BLaER1 (cell line): ENCODE measurements around the gene CTXN3.

Source experiments
- H3K27ac ChIP-seq: shearing (Covaris generic); formaldehyde crosslinking; 2 replicates; pipeline ENCODE4 v1.8.1; 2022
- H3K27me3 ChIP-seq: shearing (Covaris generic); formaldehyde crosslinking; 2 replicates; pipeline ENCODE4 v1.8.1; 2022
- H3K36me3 ChIP-seq: shearing (Covaris generic); formaldehyde crosslinking; 2 replicates; pipeline ENCODE4 v1.8.1; 2022
- H3K4me1 ChIP-seq: shearing (Covaris generic); formaldehyde crosslinking; 2 replicates; pipeline ENCODE4 v1.8.1; 2022
- H3K4me2 ChIP-seq: shearing (Covaris generic); formaldehyde crosslinking; 2 replicates; pipeline ENCODE4 v1.8.1; 2022
- H3K4me3 ChIP-seq: shearing (Covaris generic); formaldehyde crosslinking; 2 replicates; pipeline ENCODE4 v1.8.1; 2022
- H3K9ac ChIP-seq: shearing (Covaris generic); formaldehyde crosslinking; 2 replicates; pipeline ENCODE4 v1.8.1; 2022
- H3K9me3 ChIP-seq: shearing (Covaris generic); formaldehyde crosslinking; 2 replicates; pipeline ENCODE4 v1.8.1; 2022
- H4K20me1 ChIP-seq: shearing (Covaris generic); formaldehyde crosslinking; 2 replicates; pipeline ENCODE4 v1.8.1; 2022
- Cebpa-rat ChIP-seq: shearing (Covaris generic); IDR thresholded peaks from 2 replicates; pipeline ENCODE4 v1.8.1; 2022

CTXN3 gene

DNA sequence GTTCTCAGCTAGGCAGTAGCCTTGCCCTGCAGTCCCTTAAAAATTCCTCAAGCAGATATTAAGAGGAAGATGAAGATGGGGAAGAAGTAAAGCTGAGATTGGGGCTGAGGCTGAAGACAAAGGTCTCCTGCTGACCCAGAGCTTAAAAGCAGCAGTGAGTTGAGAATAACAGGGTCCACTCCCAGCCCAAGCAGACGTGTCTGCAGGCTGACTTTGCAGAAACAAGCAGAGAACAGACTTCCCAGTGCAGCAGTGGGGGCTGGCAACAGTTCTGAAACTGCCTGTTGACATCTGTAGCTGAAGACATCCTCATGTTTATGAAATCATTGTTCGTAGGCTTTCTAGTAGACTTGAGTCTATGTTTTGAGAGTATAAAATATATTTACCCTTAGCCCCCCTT, 1.1 kb downstream of the CTXN3 start:
- no peak overlapping the region for H3K4me2 ChIP-seq
- no peak overlapping the region for H3K9ac ChIP-seq
- no peaks in the 10 kb centered on the region for H3K9me3 ChIP-seq
- no peaks in the 10 kb centered on the region for H3K27me3 ChIP-seq
- no peaks in the 10 kb centered on the region for H3K36me3 ChIP-seq
- TF ChIP-seq Cebpa-rat = no peak
- H3K4me3 ChIP-seq = no peak overlapping the region
- H4K20me1 ChIP-seq = no peaks in the 10 kb centered on the region
- no peaks in the 10 kb centered on the region for H3K4me1 ChIP-seq
- H3K27ac ChIP-seq = no peak overlapping the region

DNA sequence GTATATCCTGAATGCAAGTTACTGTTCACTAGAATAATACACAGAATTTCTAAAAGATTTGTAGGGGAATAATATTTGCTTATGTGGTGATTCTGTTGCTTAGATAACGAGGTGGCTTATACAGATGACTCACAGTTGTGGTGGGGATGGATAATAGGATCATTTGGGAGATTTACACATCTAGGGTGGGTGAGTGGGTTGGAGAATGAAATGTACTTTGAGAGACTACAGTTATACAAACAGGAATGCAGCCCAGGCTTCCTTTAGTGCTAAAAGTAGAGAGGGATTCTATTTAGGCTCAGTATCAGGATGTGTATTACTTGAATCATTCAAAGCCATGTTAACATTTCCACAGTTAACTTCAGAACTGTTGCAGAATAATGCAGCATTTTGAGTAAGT, 1.8 kb downstream of the CTXN3 start:
- TF ChIP-seq Cebpa-rat = no peak
- no peak overlapping the region for H3K27ac ChIP-seq
- no peak overlapping the region for H3K4me3 ChIP-seq
- no peaks in the 10 kb centered on the region for H3K4me1 ChIP-seq
- H3K4me2 ChIP-seq = no peak overlapping the region
- no peaks in the 10 kb centered on the region for H3K36me3 ChIP-seq
- H3K27me3 ChIP-seq = no peaks in the 10 kb centered on the region
- no peak overlapping the region for H3K9ac ChIP-seq
- H3K9me3 ChIP-seq = no peaks in the 10 kb centered on the region
- no peaks in the 10 kb centered on the region for H4K20me1 ChIP-seq

DNA sequence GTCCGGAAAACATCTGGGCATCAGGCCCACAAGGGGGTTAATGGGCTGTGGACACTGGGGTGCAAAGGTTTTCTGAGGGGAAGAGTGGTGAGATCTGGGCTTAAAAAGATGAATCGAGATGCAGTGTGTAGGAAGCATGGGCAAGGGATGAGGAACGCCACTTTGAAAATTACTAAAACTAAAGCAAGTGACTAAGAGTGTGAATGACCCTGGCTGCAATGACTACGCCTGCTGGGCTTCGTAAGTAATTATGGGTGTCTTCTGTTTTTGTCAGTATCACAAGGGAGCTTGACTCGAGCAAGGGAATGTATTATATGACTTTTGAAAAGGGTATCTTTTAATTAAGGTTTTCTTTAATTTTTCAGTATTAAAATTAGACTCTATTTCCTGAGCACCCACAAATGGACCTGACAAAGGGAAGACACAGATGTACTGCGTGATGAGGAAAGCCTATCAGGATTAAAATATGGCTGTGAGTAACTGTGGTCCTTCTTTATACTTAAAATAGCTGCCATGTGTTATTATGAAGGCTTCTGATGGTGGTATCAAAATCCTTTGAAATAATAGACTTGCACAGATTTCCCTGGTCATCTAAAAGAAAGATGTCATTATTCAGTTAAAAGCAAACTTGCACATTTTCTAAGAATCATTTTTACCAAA, 4.2 kb downstream of the CTXN3 start:
- H3K4me2 ChIP-seq = no peak overlapping the region
- no peaks in the 10 kb centered on the region for H4K20me1 ChIP-seq
- H3K27ac ChIP-seq = no peak overlapping the region
- no peak overlapping the region for H3K4me3 ChIP-seq
- no peaks in the 10 kb centered on the region for H3K27me3 ChIP-seq
- H3K9ac ChIP-seq = no peak overlapping the region
- H3K4me1 ChIP-seq = no peaks in the 10 kb centered on the region
- TF ChIP-seq Cebpa-rat = no peak
- H3K36me3 ChIP-seq = no peaks in the 10 kb centered on the region
- H3K9me3 ChIP-seq = no peaks in the 10 kb centered on the region

DNA sequence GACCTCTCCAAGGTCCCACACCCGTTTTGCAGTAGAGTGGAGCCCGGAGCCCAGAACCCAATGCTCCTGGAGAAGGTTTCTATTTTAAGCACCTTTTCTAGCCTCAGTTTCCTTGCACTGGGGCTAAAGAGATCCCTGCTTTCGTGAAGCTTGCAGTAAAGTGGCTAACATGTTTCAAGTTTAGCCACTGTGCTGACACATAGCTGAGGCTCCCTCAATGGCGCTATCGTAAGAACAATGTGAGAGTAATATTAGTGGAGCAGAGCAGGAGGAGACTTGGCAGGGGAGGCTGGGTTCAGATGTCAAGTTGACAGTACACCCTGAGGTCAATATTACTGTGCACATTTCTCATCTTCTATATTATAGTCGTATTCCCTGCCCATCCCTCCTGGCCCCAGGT, 7.9 kb downstream of the CTXN3 start:
- no peak overlapping the region for H3K4me3 ChIP-seq
- H3K27me3 ChIP-seq = no peaks in the 10 kb centered on the region
- H4K20me1 ChIP-seq = no peaks in the 10 kb centered on the region
- H3K36me3 ChIP-seq = no peaks in the 10 kb centered on the region
- H3K9ac ChIP-seq = no peak overlapping the region
- no peak for TF ChIP-seq Cebpa-rat
- H3K4me1 ChIP-seq = no peaks in the 10 kb centered on the region
- H3K9me3 ChIP-seq = no peaks in the 10 kb centered on the region
- H3K27ac ChIP-seq = no peak overlapping the region
- no peak overlapping the region for H3K4me2 ChIP-seq

DNA sequence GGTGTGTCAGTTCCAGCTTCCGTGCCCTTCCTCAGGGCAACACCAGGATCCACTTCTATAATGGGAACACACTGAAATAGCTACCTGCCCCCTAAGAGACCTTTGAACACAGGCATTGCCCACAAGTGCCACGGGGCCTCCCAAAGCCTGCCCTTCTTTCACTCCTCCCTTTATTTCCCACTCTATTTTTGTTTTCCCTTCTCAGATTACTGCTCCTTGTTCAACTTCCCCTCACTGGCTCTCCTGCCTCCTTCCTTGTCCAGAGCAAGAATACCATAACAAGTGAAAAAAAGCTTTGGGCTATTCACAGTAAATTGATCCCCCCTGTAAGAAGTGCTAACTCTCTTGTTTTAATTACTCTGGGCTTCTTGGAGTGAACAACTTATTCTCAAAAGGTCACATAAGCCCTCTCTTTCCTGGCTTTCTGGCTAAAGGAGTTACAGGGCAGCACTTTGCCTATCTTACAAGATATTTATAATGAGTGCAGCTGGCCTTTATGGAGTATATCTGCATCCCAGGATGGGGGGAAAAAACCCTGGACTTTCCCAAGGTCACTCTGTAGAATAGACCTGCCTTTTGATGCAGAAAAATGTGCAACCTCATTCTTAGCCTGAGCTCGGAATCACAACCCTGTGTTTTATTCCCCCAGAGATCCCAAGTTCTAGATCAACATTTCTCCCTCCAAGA, 11.3 kb downstream of the CTXN3 start:
- Histone ChIP-seq H3K36me3 (no peaks in the 10 kb centered on the region), H3K9me3 (no peaks in the 10 kb centered on the region), H3K9ac (no peak overlapping the region), H3K4me2 (no peak overlapping the region), H3K4me3 (no peak overlapping the region), H4K20me1 (no peaks in the 10 kb centered on the region), H3K27ac (no peak overlapping the region), H3K4me1 (no peaks in the 10 kb centered on the region), H3K27me3 (no peaks in the 10 kb centered on the region)
- no peak for TF ChIP-seq Cebpa-rat

DNA sequence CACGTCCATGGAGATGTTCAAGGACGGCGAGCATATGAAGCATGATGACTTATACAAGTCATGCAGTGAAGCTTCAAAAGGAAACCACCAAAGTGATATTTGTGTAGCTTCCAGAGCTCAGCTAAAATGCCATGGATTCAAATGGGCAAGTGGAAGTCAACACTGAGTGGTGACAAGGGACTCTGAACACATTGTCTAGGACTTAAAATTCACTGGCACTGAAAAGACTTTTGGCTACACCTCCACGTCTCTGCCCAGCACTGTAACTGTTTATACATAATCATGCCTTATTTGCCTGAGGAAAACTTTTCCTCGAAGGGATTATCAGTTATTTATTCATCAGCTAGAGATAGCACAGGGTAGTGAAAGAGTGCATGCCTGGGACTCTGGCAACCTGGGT, 15.2 kb downstream of the CTXN3 start:
- Histone ChIP-seq H3K9ac (no peak overlapping the region), H3K36me3 (no peaks in the 10 kb centered on the region), H4K20me1 (no peaks in the 10 kb centered on the region), H3K4me3 (no peak overlapping the region), H3K27ac (no peak overlapping the region), H3K9me3 (no peaks in the 10 kb centered on the region), H3K4me2 (no peak overlapping the region), H3K27me3 (no peaks in the 10 kb centered on the region), H3K4me1 (no peaks in the 10 kb centered on the region)
- TF ChIP-seq Cebpa-rat = no peak

DNA sequence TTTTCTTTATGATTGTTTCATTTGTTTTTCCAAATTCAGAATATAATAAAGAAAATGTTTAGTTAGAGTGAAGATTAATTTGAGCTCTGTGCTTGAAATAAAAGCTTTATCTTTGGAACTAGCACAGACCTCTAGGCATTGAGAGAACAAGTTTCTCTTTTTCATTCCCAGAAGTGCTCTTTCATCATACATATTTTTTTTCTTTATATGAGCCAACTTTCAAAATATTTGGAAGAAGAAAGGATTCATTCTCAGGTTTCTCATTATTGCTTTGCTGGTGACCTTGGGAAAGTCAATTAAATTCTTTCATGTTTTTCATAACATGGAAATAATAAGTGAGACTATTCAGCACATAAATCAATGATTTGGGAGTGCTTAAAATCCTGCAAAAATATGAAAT, 16.8 kb downstream of the CTXN3 start:
- no peaks in the 10 kb centered on the region for H3K27me3 ChIP-seq
- H4K20me1 ChIP-seq = no peaks in the 10 kb centered on the region
- no peaks in the 10 kb centered on the region for H3K36me3 ChIP-seq
- H3K27ac ChIP-seq = no peak overlapping the region
- TF ChIP-seq Cebpa-rat = no peak
- no peak overlapping the region for H3K9ac ChIP-seq
- H3K4me3 ChIP-seq = no peak overlapping the region
- no peak overlapping the region for H3K4me2 ChIP-seq
- no peaks in the 10 kb centered on the region for H3K4me1 ChIP-seq
- H3K9me3 ChIP-seq = no peaks in the 10 kb centered on the region

DNA sequence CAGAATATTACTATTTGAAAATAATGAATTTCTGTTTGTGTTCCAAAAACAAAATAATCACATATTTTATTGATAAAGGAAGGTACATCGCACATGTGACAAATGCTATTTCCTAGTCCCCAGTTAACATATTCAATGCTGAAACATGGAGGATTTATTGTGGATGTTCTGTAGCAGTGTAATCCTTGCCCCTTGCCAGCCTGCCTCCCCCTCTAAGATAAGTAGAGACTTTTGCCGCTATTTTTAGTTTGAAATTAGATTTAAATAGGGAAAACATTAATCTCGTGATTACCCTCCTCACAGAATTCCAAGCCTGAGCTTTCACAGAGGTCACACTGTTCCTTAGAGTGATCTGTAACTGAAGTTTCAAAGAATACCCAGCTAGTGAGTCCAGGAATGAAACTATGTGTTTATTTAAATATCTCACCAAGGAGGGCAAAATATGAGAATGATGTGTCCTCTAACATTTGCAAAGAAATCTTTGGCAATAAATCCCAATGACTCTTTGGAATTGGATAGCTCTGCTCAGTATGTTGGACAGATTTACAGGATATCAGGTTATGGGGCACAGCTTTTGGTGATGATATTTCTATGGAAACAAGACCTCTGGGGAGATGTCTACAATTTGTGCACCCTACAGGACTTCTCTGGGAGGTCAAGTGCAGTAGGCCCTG, 17.3 kb downstream of the CTXN3 start:
- TF ChIP-seq Cebpa-rat = no peak
- H3K9ac ChIP-seq = no peak overlapping the region
- H3K36me3 ChIP-seq = no peaks in the 10 kb centered on the region
- no peaks in the 10 kb centered on the region for H3K27me3 ChIP-seq
- no peaks in the 10 kb centered on the region for H4K20me1 ChIP-seq
- H3K4me2 ChIP-seq = no peak overlapping the region
- no peaks in the 10 kb centered on the region for H3K4me1 ChIP-seq
- H3K4me3 ChIP-seq = no peak overlapping the region
- H3K9me3 ChIP-seq = no peaks in the 10 kb centered on the region
- H3K27ac ChIP-seq = no peak overlapping the region

DNA sequence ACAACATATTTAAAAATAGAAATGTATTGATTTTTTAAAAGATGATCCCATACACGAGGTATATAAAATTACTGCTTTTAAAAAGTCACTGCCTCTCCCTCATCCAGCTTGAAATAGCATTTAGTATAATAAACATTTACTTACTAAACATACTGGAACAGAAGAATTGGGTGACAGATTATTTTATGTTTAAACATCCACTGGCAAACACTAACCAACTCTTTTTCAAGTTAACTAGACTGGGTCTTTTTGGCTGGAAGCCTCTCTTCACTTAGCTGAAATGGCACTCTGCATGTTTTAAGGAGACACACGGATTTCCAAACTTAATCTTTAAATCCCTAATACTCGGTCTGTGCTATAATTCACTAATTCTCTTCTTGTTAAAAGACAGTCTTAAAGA, 19.0 kb downstream of the CTXN3 start:
- Histone ChIP-seq H3K4me1 (no peaks in the 10 kb centered on the region), H3K9ac (no peak overlapping the region), H3K27me3 (no peaks in the 10 kb centered on the region), H3K4me3 (no peak overlapping the region), H3K27ac (no peak overlapping the region), H3K36me3 (no peaks in the 10 kb centered on the region), H3K9me3 (no peaks in the 10 kb centered on the region), H4K20me1 (no peaks in the 10 kb centered on the region), H3K4me2 (no peak overlapping the region)
- TF ChIP-seq Cebpa-rat = no peak

DNA sequence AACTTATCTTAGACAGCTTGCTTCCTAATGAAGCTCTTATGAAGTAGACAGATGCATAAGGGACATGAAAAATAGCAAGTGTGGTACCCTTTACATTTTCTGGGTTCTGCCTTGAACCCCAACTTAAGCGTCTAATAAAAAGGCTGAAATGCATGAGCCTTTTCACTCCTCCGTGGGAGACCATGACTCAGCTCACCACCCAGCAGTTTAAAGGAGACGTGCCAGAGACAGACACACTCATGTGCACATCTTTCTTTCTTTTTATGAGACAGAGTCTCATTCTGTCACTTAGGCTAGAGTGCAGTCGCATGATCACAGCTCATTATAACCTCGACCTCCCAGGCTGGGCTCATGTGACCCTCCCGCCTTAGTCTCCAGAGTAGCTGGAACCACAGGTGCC, 22.3 kb downstream of the CTXN3 start:
- Histone ChIP-seq H4K20me1 (no peaks in the 10 kb centered on the region), H3K9ac (no peak overlapping the region), H3K9me3 (no peaks in the 10 kb centered on the region), H3K4me1 (no peaks in the 10 kb centered on the region), H3K27me3 (no peaks in the 10 kb centered on the region), H3K4me3 (no peak overlapping the region), H3K27ac (no peak overlapping the region), H3K4me2 (no peak overlapping the region), H3K36me3 (no peaks in the 10 kb centered on the region)
- TF ChIP-seq Cebpa-rat = no peak
